HEK293 (cell line): ENCODE results near the gene MIF4GD.

Experiments used
- CTCF ChIP-seq: fragments of 450-650 bp; formaldehyde crosslinking; IDR thresholded peaks from 2 replicates; pipeline ENCODE4 v1.5.1; 2016; ENCODE audit warnings: missing biosample characterization, missing genetic modification characterization
- HOXA7 ChIP-seq: sonication (generic); formaldehyde crosslinking; IDR thresholded peaks from 2 replicates; pipeline ENCODE4 v1.8.1; 2022; ENCODE audit warnings: missing genetic modification reagents, borderline replicate concordance
- TCF7L2 ChIP-seq: IDR thresholded peaks from 2 replicates; pipeline ENCODE4 v1.6.1; 2011; ENCODE audit warnings: low read depth, mild to moderate bottlenecking, inconsistent platforms, low read length, moderate library complexity, borderline replicate concordance
- ZNF335 ChIP-seq: fragments of 450-650 bp; formaldehyde crosslinking; conservative IDR thresholded peaks from 2 replicates; pipeline ENCODE4 v1.5.1; 2016; ENCODE audit warnings: missing biosample characterization, missing genetic modification characterization
- ZNF350 ChIP-seq: fragments of 450-650 bp; formaldehyde crosslinking; IDR thresholded peaks from 2 replicates; pipeline ENCODE4 v1.5.0; 2017; ENCODE audit warnings: missing biosample characterization, mild to moderate bottlenecking, missing genetic modification characterization
- ZNF391 ChIP-seq: fragments of 450-650 bp; formaldehyde crosslinking; IDR thresholded peaks from 2 replicates; pipeline ENCODE4 v1.5.1; 2016; ENCODE audit warnings: low read depth, missing biosample characterization, missing genetic modification characterization, borderline replicate concordance
- TF ChIP-seq, protein P1 (sequence below): fragments of 450-650 bp; formaldehyde crosslinking; IDR thresholded peaks from 2 replicates; pipeline ENCODE4 v1.5.1; 2017; ENCODE audit warnings: missing biosample characterization, missing genetic modification characterization

DNA sequence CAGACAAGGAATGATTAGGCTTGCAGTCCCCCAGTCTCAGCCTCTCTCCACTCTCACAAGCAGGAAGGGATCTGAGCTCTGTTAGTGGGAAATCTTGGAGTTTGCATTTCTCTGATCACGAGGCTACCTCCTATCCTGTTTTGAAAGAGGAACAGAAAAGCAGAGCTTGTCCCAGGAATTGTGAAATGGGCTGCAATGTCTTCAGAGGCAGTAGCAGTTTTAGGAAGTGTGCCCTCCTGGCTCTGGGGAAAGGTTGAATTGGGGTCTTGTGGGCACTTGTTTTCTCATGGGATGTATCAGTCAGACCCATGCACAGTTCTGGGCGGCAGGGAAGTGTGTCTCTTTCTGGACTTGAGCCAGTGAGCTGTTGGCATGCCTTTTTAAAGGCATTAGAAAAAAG is 42.7 kb downstream of the MIF4GD start:
- TF ChIP-seq CTCF (no peak), TCF7L2 (no peak), HOXA7 (no peak), ZNF350 (tag by site-specific recombination) (no peak), ZNF335 (no peak), ZNF391 (tag by site-specific recombination) (no peak)
- TF ChIP-seq, protein P1, sequence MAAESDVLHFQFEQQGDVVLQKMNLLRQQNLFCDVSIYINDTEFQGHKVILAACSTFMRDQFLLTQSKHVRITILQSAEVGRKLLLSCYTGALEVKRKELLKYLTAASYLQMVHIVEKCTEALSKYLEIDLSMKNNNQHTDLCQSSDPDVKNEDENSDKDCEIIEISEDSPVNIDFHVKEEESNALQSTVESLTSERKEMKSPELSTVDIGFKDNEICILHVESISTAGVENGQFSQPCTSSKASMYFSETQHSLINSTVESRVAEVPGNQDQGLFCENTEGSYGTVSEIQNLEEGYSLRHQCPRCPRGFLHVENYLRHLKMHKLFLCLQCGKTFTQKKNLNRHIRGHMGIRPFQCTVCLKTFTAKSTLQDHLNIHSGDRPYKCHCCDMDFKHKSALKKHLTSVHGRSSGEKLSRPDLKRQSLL = no peak
